Muscle of back (tissue), 13 donors: ENCODE data around the gene CCDC148. TPM values are rescaled to one million over a fixed set of nuclear protein-coding genes. Genes with fewer than 3 reads are reported as not detected.
A peak's percentile ranks its signal among the peaks of the same experiment; 100 is the strongest.

Experiments
- DNase-seq, 3 donors: peaks; one replicate each; pipeline versions ENCODE4 v3.0.0 to v3.0.0-alpha.2; 2013
- long read RNA-seq, 9 donors: transcript quantifications; one replicate each; lab custom pipeline, GENCODE V29; 2026
- polyA plus RNA-seq, 10 donors: library from polyadenylated mRNA; unstranded; fragments of 120-200 nt; gene quantifications; one replicate each; pipeline ENCODE4 v1.2.1, GENCODE V29; 2013; ENCODE audit not compliant: insufficient read length in 10 of 10

Gene CCDC148
- polyA plus RNA-seq: 1 to 10 TPM in 1 of 10 donors, under 1 TPM in 9; 0.12 to 1.0 (median 0.27) TPM
- long read RNA-seq, donor 1: 0 reads
- long read RNA-seq, donor 2: 0 reads
- long read RNA-seq, donor 3: 0 reads
- long read RNA-seq, donor 4: 0 reads
- long read RNA-seq, donor 5: 0 reads
- long read RNA-seq, donor 6: 0 reads
- long read RNA-seq, donor 7: 0 reads
- long read RNA-seq, donor 8: 0 reads
- long read RNA-seq, donor 9: 0 reads

- peak; percentile 93 to 97 (median 94) for DNase-seq
Observed at GRCh38 chr2:158456309-158457066, at the start of gene CCDC148, which contains the start of gene PKP4. Gene CCDC148, minus strand, starts transcription at chr2:158456753. Its CDS starts 314 bp downstream, at chr2:158456439. Gene PKP4, plus strand, starts transcription at chr2:158456952. Its CDS starts 76,233 bp downstream, at chr2:158533185.

GRCh38 chr2:158505448-158505934 is 48.9 kb upstream of the CCDC148 start:
- no peak for DNase-seq

GRCh38 chr2:158504088-158504487 is 47.5 kb upstream of the CCDC148 start:
- DNase-seq: no peak

GRCh38 chr2:158502974-158503373 is 46.4 kb upstream of the CCDC148 start:
- DNase-seq: peak; percentile 52 to 91 (median 68)

- DNase-seq: no peak
Observed at GRCh38 chr2:158501301-158501700, 44.7 kb upstream of the CCDC148 start.

- no peak for DNase-seq
Observed at GRCh38 chr2:158500333-158500732, 43.8 kb upstream of the CCDC148 start.

- DNase-seq: no peak
Observed at GRCh38 chr2:158499383-158499782, 42.8 kb upstream of the CCDC148 start.

- DNase-seq: no peak
Observed at GRCh38 chr2:158498749-158499136, 42.2 kb upstream of the CCDC148 start.

GRCh38 chr2:158498043-158498748 is 41.6 kb upstream of the CCDC148 start:
- DNase-seq: no peak

GRCh38 chr2:158497486-158497885 is 40.9 kb upstream of the CCDC148 start:
- DNase-seq: no peak

- DNase-seq: no peak
Observed at GRCh38 chr2:158496986-158497385, 40.4 kb upstream of the CCDC148 start.

- DNase-seq: peak in 1 of 3 donors; percentile 53
Observed at GRCh38 chr2:158495175-158495574, 38.6 kb upstream of the CCDC148 start.

GRCh38 chr2:158493458-158493857 is 36.9 kb upstream of the CCDC148 start:
- DNase-seq: no peak

GRCh38 chr2:158491072-158491471 is 34.5 kb upstream of the CCDC148 start:
- DNase-seq: no peak

GRCh38 chr2:158489366-158490112 is 33.0 kb upstream of the CCDC148 start:
- DNase-seq: no peak

GRCh38 chr2:158488442-158489216 is 32.1 kb upstream of the CCDC148 start:
- no peak for DNase-seq

- peak in 2 of 3 donors; percentile 58 to 66 for DNase-seq
Observed at GRCh38 chr2:158487419-158487818, 30.9 kb upstream of the CCDC148 start.

GRCh38 chr2:158486970-158487325 is 30.4 kb upstream of the CCDC148 start:
- DNase-seq: no peak

GRCh38 chr2:158486150-158486969 is 29.8 kb upstream of the CCDC148 start:
- DNase-seq: no peak
